HG03442 (cell line): ENCODE results near the gene KCNJ3.
"Not testable (repeated sequence)": the region's sequence is repeated elsewhere in the genome, so short reads cannot be mapped to it uniquely, and the experiment has no call there.

Source experiments
- ATAC-seq: cut with Tn5 transposase; IDR thresholded peaks from one replicate; pipeline ENCODE4 v1.9.1; 2021; ENCODE audit warnings: mild to moderate bottlenecking, moderate library complexity; ENCODE audit not compliant: unreplicated experiment

The KCNJ3 gene

GRCh38 chr2:154836632-154837031 is 138.1 kb downstream of the KCNJ3 start:
- no peak for ATAC-seq

- ATAC-seq = no peak
Observed at GRCh38 chr2:154837035-154837434, 138.5 kb downstream of the KCNJ3 start.

- ATAC-seq = no peak
Observed at GRCh38 chr2:154844513-154844912, 146.0 kb downstream of the KCNJ3 start.

- ATAC-seq = no peak
Observed at GRCh38 chr2:154846842-154847241, 148.3 kb downstream of the KCNJ3 start.

GRCh38 chr2:154849482-154849881 is 151.0 kb downstream of the KCNJ3 start:
- no peak for ATAC-seq

- ATAC-seq = no peak
Observed at GRCh38 chr2:154850532-154850931, 152.0 kb downstream of the KCNJ3 start.

- ATAC-seq = no peak
Observed at GRCh38 chr2:154855138-154855537, 156.6 kb downstream of the KCNJ3 start.

GRCh38 chr2:154867151-154867550 is 168.7 kb downstream of the KCNJ3 start:
- ATAC-seq = not testable (repeated sequence)

GRCh38 chr2:154875999-154876398 is 177.5 kb downstream of the KCNJ3 start:
- no peak for ATAC-seq

GRCh38 chr2:154882725-154883124 is 184.2 kb downstream of the KCNJ3 start:
- ATAC-seq = no peak

- no peak for ATAC-seq
Observed at GRCh38 chr2:154886316-154886715, 187.8 kb downstream of the KCNJ3 start.

- no peak for ATAC-seq
Observed at GRCh38 chr2:154898269-154898668, 199.8 kb downstream of the KCNJ3 start.

- ATAC-seq = no peak
Observed at GRCh38 chr2:154901063-154901462, 202.6 kb downstream of the KCNJ3 start.
